ENCODE measurements around the gene DIS3. TPM values are rescaled to one million over a fixed set of nuclear protein-coding genes. Genes with fewer than 3 reads are reported as not detected.
A peak's percentile ranks its signal among the peaks of the same experiment; 100 is the strongest.
"Not testable (repeated sequence)": the region's sequence is repeated elsewhere in the genome, so short reads cannot be mapped to it uniquely, and the experiment has no call there.

DIS3 gene
- total RNA-seq, 2 donors from 2014 or later: 44.9 to 47.2 TPM

DNA sequence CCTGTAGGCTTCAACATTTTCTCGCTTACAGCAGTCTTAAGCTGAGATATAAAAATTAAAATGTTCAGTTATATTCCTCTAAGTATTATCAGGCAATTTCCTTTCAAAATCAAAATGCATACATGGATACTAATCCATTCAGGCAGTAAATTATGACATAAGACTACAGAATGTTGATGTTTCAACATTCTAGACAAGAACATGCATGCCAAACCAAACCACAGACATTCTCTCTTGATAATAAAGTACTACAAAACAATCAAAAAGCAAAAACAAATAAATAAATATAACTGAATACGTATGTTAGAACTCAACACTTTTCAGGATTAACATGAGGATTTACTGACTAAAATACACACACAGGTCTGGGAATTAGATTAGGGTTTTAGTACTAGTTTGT is 7.7 kb downstream of the DIS3 start:
- no peak for ATAC-seq
- no peaks in the 10 kb centered on the region for H3K9me3 Mint-ChIP-seq
- H3K36me3 Mint-ChIP-seq: peaks cover 14 to 41% of the 10 kb centered on the region in 2 donors
- DNase-seq (ENCODE audit: low spot score in 2 of 2): no peak
- no peak overlapping the region for H3K27ac Mint-ChIP-seq

GRCh38 chr13:72763411-72763810 is 18.3 kb downstream of the DIS3 start:
- no peak for DNase-seq (ENCODE audit: low spot score in 2 of 2)
- no peak for ATAC-seq
- H3K36me3 Mint-ChIP-seq: peaks cover 7 to 36% of the 10 kb centered on the region in 2 donors
- no peaks in the 10 kb centered on the region for H3K9me3 Mint-ChIP-seq
- no peak overlapping the region for H3K27ac Mint-ChIP-seq

- H3K9me3 Mint-ChIP-seq: no peaks in the 10 kb centered on the region
- no peak overlapping the region for H3K27ac Mint-ChIP-seq
- ATAC-seq (no peak), DNase-seq (ENCODE audit: low spot score in 2 of 2) (no peak)
- H3K36me3 Mint-ChIP-seq: peaks cover 7 to 19% of the 10 kb centered on the region in 2 donors
Observed at GRCh38 chr13:72760189-72760588, 21.5 kb downstream of the DIS3 start.

- peak overlapping the region in 1 of 2 donors; percentile 60 for H3K27ac Mint-ChIP-seq
- DNase-seq (ENCODE audit: low spot score in 2 of 2) (no peak), ATAC-seq (peak; percentile 58 to 69)
- H3K9me3 Mint-ChIP-seq: no peaks in the 10 kb centered on the region
- peaks cover 7 to 28% of the 10 kb centered on the region in 2 donors for H3K36me3 Mint-ChIP-seq
Observed at GRCh38 chr13:72757792-72758535, 23.7 kb downstream of the DIS3 start.

GRCh38 chr13:72754111-72754510 is 27.6 kb downstream of the DIS3 start:
- peak in 1 of 2 donors; percentile 16 for ATAC-seq
- Mint-ChIP-seq H3K36me3 (peaks cover 32 to 45% of the 10 kb centered on the region in 2 donors), H3K27ac (no peak overlapping the region), H3K9me3 (no peaks in the 10 kb centered on the region)
- no peak for DNase-seq (ENCODE audit: low spot score in 2 of 2)

DNA sequence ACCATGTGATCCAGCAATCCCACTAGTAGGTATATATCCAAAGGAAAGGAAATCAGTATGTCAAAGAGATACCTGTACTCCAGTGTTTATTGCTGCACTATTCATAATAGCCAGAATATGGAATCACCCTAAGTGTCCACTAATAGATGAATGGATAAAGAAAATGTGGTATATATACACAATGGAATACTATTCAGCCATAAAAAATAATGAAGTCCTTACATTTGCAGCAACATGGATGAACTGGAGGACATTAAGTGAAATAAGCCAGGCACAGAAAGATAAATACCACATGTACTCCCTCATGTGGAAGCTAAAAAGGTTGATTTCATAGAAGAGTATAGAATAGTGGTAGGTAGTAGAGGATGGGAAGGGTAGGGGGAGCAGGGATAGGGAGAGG is 30.5 kb downstream of the DIS3 start:
- DNase-seq (ENCODE audit: low spot score in 2 of 2): no peak
- no peak for ATAC-seq
- no peak overlapping the region for H3K27ac Mint-ChIP-seq
- H3K36me3 Mint-ChIP-seq: peaks cover 32 to 51% of the 10 kb centered on the region in 2 donors
- no peaks in the 10 kb centered on the region for H3K9me3 Mint-ChIP-seq

DNA sequence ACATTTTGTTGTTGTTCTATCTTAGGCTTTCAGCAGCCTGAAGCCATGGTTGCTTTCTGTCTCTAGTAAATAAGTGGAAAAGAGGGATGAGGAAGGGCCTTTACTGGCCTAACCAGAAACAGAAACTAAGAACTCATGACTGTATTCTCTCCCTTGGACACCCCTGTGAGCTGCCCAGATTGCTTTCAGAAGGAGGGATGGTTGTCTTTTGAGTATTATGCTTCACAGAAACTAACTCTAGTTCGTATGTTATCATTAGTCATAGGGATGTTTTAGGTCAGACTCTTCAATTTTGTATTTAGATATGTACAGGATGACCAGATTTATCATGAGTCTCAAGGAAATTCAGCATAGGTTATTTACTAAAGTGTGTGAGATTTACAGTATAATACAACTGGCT is 36.4 kb downstream of the DIS3 start:
- peak overlapping the region in 1 of 2 donors; percentile 65 for H3K27ac Mint-ChIP-seq
- peaks cover 13 to 22% of the 10 kb centered on the region in 2 donors for H3K36me3 Mint-ChIP-seq
- DNase-seq (ENCODE audit: low spot score in 2 of 2) (no peak), ATAC-seq (peak; percentile 77 to 88)
- no peaks in the 10 kb centered on the region for H3K9me3 Mint-ChIP-seq

DNA sequence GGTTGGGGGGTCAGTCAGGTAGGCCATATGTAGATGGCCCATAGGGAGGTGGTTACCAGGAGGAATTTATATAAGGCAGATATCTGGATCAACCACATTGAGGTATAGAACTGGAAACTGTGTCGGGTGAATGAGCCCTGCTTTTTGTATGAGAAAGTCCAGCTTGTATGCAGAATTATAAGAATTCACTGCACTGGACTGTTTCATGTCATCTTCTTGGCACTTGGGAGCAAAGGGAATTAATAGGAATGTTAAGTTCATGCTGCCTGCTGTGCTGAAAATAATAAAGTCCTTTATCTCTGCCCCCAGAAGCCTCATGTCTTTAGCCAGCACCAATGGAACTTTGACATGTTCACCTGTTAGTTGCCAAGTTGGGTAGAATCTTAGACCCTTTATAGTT is 41.7 kb downstream of the DIS3 start:
- Mint-ChIP-seq H3K36me3 (peaks cover 4 to 24% of the 10 kb centered on the region in 2 donors), H3K9me3 (no peaks in the 10 kb centered on the region), H3K27ac (no peak overlapping the region)
- ATAC-seq: no peak
- DNase-seq (ENCODE audit: low spot score in 2 of 2): no peak

DNA sequence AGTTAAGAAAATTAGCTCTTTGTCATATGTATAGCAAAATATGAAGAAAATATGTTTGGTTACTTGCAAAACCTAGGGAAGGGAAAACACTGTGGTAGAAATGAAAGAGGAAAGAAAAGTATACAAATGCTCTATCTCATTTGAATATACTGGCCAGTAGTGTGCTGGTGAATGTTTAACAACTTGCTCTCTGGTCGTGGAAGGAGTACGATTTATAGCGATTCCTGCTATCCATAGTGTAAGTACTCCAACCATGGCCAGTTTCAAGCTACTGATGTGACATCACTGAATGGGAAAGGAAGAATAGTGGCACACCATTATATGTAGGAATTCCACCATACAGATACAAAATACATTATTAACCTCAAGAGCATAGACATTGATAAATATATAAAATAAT is 44.7 kb downstream of the DIS3 start:
- H3K27ac Mint-ChIP-seq: no peak overlapping the region
- peaks cover 11 to 38% of the 10 kb centered on the region in 2 donors for H3K36me3 Mint-ChIP-seq
- ATAC-seq (no peak), DNase-seq (ENCODE audit: low spot score in 2 of 2) (no peak)
- no peaks in the 10 kb centered on the region for H3K9me3 Mint-ChIP-seq

DNA sequence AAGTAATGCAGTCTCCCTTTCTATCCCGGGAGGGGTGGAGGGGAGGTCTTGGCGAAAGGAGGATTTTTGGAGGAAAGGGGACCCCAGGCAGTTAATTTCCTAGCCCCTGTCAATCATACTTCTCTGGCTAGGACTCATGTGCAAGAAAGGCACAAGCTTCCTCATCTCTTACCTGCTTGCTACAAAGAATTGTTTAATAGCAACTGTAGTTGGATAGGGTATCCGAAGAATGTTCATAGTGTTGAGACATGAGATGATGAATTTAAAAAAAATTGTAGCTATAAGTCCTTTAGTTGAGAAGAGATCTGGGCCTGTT is 53.5 kb downstream of the DIS3 start:
- Mint-ChIP-seq H3K9me3 (no peaks in the 10 kb centered on the region), H3K27ac (peak overlapping the region; percentile 94 to 97), H3K36me3 (peaks cover 41 to 53% of the 10 kb centered on the region in 2 donors)
- ATAC-seq (no peak), DNase-seq (ENCODE audit: low spot score in 2 of 2) (no peak)

- Mint-ChIP-seq H3K36me3 (peaks cover 44 to 55% of the 10 kb centered on the region in 2 donors), H3K9me3 (peaks cover 0 to 6% of the 10 kb centered on the region in 2 donors)
- DNase-seq (ENCODE audit: low spot score in 2 of 2): peak; percentile 91 to 96
Observed at GRCh38 chr13:72727417-72728289, 54.0 kb downstream of the DIS3 start, which contains the start of the genes BORA and MZT1. Gene BORA, plus strand, starts transcription at chr13:72727923. Its CDS starts 1,018 bp downstream, at chr13:72728941. Gene MZT1, minus strand, starts transcription at chr13:72727629. Its CDS starts 27 bp downstream, at chr13:72727602.

DNA sequence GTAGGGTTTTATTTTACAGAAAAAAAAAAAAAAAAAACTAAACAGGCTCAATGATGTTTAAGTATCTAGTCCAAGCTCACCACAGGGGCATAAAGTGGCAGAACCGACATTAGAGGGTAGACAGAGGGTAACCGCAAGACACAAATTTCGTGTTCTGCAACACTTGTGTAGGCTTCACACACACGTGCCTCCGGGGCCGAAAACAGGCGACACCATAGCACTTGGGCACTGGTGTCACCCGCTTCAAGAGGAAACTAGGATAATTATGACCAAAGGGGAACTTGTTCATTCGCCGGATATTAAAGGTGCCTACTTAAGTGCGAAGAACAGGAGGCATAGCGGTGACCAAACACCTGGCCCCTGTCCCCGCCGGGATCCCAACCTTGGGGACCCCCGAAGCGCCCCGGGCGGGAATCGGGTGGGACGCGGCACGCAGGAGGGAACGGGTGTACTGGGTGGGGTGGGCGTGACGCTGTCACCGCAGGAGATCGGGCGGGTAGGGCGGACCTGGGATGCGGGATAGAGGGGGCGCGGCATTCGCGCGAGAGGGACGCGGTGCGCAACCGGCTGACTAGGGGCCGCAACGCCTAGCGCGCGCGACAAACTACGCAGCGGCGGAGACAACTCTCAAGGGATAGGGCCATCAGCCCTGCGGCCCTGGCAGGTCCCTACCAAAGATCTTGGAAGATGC is 54.8 kb downstream of the DIS3 start:
- peaks cover 0 to 9% of the 10 kb centered on the region in 2 donors for H3K9me3 Mint-ChIP-seq
- ATAC-seq (peak; percentile 36 to 47), DNase-seq (ENCODE audit: low spot score in 2 of 2) (peak in 1 of 2 donors; percentile 49)
- H3K36me3 Mint-ChIP-seq: peaks cover 45 to 57% of the 10 kb centered on the region in 2 donors
- H3K27ac Mint-ChIP-seq: peak overlapping the region; percentile 94 to 97

More at GRCh38 chr13:72727417-72728289, 54.0 kb downstream of the DIS3 start, which contains the start of the genes BORA and MZT1:
- ATAC-seq: peak; percentile 95
- peak within 1 kb of the TSS; percentile 94 to 97 for H3K27ac Mint-ChIP-seq

DNA sequence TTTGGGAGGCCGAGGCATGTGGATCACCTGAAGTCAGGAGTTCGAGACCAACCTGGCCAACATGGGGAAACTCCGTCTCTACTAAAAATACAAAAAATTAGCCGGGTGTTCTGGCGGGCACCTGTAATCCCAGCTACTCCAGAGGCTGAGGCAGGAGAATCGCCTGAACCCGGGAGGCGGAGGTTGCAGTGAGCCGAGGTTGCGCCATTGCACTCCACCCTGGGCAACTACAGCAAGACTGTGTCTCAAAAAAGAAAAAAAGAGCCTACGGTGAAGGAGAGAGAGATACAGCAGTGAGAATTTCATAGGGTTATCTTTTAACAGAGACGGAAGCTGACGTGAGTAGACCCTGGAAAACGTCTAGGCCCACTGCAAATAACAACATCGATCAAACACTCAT is 55.5 kb downstream of the DIS3 start:
- not testable (repeated sequence) for ATAC-seq; DNase-seq (ENCODE audit: low spot score in 2 of 2)
- peaks cover 52 to 57% of the 10 kb centered on the region in 2 donors for H3K36me3 Mint-ChIP-seq

DNA sequence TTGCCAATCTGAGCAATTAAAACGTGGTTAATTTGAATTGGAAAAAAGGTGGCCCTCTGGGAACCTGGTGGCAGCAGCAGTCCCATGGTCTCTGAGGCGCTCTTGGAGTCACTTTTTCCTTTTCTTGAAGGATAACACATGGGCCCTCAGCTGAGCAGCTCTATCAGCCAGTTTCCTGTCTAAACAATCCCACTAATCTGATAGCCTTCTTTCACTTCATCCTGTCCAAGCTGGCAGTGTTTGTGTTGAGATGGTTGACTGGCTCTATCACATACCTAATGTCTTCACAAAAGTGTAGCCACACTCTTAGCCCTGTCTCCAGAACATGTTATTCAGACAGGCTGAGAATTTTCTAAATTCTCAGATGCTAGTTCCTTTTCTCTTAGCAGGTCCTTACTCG is 64.9 kb downstream of the DIS3 start:
- Mint-ChIP-seq H3K36me3 (peaks cover 63 to 83% of the 10 kb centered on the region in 2 donors), H3K9me3 (peaks cover 11 to 19% of the 10 kb centered on the region in 2 donors), H3K27ac (no peak overlapping the region)
- ATAC-seq (no peak), DNase-seq (ENCODE audit: low spot score in 2 of 2) (no peak)

More for the DNA sequence above, 55.5 kb downstream of the DIS3 start:
- not testable (repeated sequence) for H3K9me3 Mint-ChIP-seq
- peak overlapping the region; percentile 94 to 97 for H3K27ac Mint-ChIP-seq

Measured in activated naive CD4-positive, alpha-beta T cell treated with anti-CD3 and anti-CD28 coated beads, Interleukin-2, amount 50 U/mL, for 72 hours (primary cell).